ENCODE data around the gene KMT5B.

DNA sequence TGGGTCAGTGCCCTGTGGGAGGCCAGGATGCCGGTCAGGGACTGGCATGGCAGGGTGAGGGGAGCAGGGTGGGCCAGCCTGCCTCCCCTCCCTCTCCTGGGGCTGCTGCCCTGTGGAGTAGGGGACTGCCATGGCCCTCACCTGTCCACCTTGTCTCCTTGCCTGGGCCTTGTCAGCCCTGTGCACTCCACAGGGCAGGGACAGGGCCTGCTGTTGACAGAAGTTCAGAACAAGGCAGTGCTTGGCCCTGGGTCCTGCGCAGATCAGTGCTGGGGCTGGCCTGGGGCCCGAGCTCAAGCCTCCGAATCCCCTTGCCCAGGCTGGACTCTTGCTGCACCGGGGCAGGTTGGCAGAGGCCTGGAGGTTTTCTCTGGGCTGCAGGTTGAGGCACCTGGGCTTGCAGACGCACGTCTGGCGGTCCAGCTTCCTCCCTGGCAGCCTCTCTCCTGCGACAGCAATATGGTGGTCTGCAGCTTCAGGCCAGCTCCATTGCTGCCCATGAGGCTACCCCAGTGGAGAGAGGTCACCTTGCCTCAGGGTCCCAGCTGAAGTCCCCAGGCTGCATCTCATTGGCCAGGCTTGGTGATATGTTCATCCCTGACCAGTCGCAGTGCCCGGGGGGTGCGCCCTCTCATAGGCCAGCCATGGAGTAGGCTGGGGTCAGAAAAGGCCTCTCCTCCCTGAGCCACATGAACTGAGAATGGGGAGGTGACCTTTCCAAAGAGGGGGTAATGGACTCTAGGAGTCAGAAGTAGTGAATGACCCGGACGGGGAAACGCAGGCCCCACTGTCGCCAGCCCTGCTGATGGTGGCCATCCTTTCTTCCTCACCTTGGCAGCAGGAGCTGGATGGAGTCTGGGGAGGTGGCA is 70.4 kb downstream of the KMT5B start:
- TF ChIP-seq CHD1 (IDR thresholded peaks at IDR 0.05; ENCODE audit: low read depth, low read length) (no peak), SMC3 (IDR thresholded peaks at IDR 0.05; ENCODE audit: low read depth, low read length) (no peak), POLR2A (IDR thresholded peaks at IDR 0.05; ENCODE audit: low read depth, low read length) (no peak), CEBPB (IDR thresholded peaks at IDR 0.05; ENCODE audit: low read depth, low read length) (no peak), RAD21 (IDR thresholded peaks at IDR 0.05; ENCODE audit: low read length) (no peak), NFE2L2 (IDR thresholded peaks at IDR 0.05; ENCODE audit: low read depth, low read length) (no peak)
- TF ChIP-seq, protein P1, sequence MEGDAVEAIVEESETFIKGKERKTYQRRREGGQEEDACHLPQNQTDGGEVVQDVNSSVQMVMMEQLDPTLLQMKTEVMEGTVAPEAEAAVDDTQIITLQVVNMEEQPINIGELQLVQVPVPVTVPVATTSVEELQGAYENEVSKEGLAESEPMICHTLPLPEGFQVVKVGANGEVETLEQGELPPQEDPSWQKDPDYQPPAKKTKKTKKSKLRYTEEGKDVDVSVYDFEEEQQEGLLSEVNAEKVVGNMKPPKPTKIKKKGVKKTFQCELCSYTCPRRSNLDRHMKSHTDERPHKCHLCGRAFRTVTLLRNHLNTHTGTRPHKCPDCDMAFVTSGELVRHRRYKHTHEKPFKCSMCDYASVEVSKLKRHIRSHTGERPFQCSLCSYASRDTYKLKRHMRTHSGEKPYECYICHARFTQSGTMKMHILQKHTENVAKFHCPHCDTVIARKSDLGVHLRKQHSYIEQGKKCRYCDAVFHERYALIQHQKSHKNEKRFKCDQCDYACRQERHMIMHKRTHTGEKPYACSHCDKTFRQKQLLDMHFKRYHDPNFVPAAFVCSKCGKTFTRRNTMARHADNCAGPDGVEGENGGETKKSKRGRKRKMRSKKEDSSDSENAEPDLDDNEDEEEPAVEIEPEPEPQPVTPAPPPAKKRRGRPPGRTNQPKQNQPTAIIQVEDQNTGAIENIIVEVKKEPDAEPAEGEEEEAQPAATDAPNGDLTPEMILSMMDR (conservative IDR thresholded peaks at IDR 0.05; ENCODE audit: low read depth, low read length) = no peak

Data from IMR-90 (cell line).